ENCODE results near the gene ZNHIT2. TPM values are rescaled to one million over a fixed set of nuclear protein-coding genes. Genes with fewer than 3 reads are reported as not detected.

ZNHIT2 gene
- total and polyA plus RNA-seq, 10 of the 15 experiments (the other 5 are each of a cell fraction or from before 2014, with no cell fraction given) = 0.24 to 20.4 (median 15.5) TPM; not detected in 1

GRCh38 chr11:65083834-65084597 lies 33.5 kb downstream of the ZNHIT2 start, which contains the start of the genes CDCA5 and ZFPL1 (continued):
- TF ChIP-seq NKRF (conservative IDR thresholded peaks at IDR 0.05) (peak; percentile 100), BCLAF1 (IDR thresholded peaks at IDR 0.05) (no peak), NR2C1 (IDR thresholded peaks at IDR 0.05) (peak; percentile 84), EED (IDR thresholded peaks at IDR 0.05; ENCODE audit: low read depth) (peak; percentile 19; the same call in 1 of the 2 replicates), STAT1 (conservative IDR thresholded peaks at IDR 0.05) (peak; percentile 94; the same call in 1 of the 2 replicates), LARP7 (IDR thresholded peaks at IDR 0.05) (peak; percentile 58; the same call in 1 of the 2 replicates), NFYB (IDR thresholded peaks at IDR 0.05; ENCODE audit: insufficient read depth, low read depth, low read length) (peak; percentile 28; the same call in 1 of the 2 replicates), IKZF1 (conservative IDR thresholded peaks at IDR 0.05) (peak; percentile 77), YY1 (IDR thresholded peaks at IDR 0.05; ENCODE audit: low read depth, low read length) (peak; percentile 33), E4F1 (IDR thresholded peaks at IDR 0.05; ENCODE audit: borderline replicate concordance, partially characterized antibody) (peak; percentile 89), SIN3A (IDR thresholded peaks at IDR 0.05; ENCODE audit: low read depth, low read length) (peak; percentile 99), NFXL1 (IDR thresholded peaks at IDR 0.05; ENCODE audit: borderline replicate concordance) (no peak), PML (IDR thresholded peaks at IDR 0.05; ENCODE audit: low read length) (peak; percentile 44), POLR2A (IDR thresholded peaks at IDR 0.05; ENCODE audit: low read depth, low read length) (peak; percentile 97), CREM (IDR thresholded peaks at IDR 0.05; ENCODE audit: low read depth) (peak; percentile 100), EGR1 (IDR thresholded peaks at IDR 0.05; ENCODE audit: borderline replicate concordance in 1 of 2, low read depth in 2 of 2, low read length in 2 of 2) (peak; percentile 31 to 56; a peak in 2 of 3 replicates), HDAC2 (IDR thresholded peaks at IDR 0.05) (peak; percentile 97; the same call in 1 of the 2 replicates), TCF12 (IDR thresholded peaks at IDR 0.05; ENCODE audit: low read depth, low read length) (no peak; the same call in 1 of the 2 replicates), NFYA (IDR thresholded peaks at IDR 0.05; ENCODE audit: borderline replicate concordance, low read depth, low read length) (no peak), CTCF (IDR thresholded peaks at IDR 0.05 in 2 of 3, conservative IDR thresholded peaks at IDR 0.05 in 1 of 3; ENCODE audit: control insufficient read depth in 2 of 3, extremely low read depth in 1 of 3, insufficient read depth in 1 of 3, low read depth in 3 of 3, low read length in 3 of 3) (no peak)

All from GM12878 (cell line).